HG03097 (cell line): ENCODE results near the gene HERC6.
"Not testable (repeated sequence)": the region's sequence is repeated elsewhere in the genome, so short reads cannot be mapped to it uniquely, and the experiment has no call there.

Experiments
- ATAC-seq: cut with Tn5 transposase; IDR thresholded peaks from one replicate; pipeline ENCODE4 v1.9.1; 2021; ENCODE audit not compliant: unreplicated experiment, low FRiP score

Gene HERC6

GRCh38 chr4:88443486-88443885 lies 64.8 kb downstream of the HERC6 start:
- ATAC-seq: no peak

GRCh38 chr4:88445252-88445651 lies 66.6 kb downstream of the HERC6 start:
- ATAC-seq: no peak

DNA sequence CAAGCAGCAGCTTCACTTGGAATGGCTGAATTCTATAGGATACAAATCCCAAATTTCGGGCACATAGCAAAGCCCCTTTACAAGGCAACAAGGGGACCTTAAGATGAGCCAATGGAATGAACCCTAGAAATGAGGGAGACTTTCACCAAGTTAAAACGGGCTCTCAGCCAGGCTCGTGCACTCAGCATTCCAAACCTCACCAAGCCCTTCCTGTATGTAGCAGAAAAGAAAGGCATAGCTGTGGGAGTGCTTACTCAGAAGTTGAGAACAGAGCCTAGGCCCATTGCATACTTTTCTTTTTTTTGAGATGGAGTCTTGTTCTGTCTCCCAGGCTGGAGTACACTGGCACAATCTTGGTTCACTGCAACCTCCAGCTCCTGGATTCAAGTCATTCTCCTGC lies 67.5 kb downstream of the HERC6 start:
- ATAC-seq: no peak

- no peak for ATAC-seq
Observed at GRCh38 chr4:88447371-88448095, 68.9 kb downstream of the HERC6 start.

DNA sequence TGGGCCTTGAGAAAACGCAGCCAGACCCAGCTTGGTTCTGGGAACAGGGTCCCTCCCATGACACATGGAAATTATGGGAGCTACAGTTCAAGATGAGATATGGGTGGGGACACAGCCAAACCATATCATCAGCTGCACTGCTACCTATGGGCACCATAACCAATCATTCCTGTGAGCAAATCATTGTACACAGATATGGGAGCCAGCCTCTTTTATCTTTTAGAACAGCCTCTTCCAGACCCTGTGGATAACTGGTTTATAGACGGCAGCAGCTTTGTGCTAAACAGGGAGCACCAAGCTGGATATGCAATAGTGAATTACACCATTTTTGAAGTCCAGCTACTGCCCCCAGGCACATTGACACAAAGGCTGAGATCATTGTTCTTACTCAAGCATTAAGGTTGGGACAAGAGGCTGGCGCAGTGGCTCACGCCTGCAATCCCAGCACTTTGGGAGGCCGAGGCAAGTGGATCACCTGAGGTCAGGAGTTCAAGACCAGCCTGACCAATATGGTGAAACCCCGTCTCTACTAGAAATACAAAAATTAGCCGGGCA lies 69.6 kb downstream of the HERC6 start:
- ATAC-seq: not testable (repeated sequence)

GRCh38 chr4:88448889-88449288 lies 70.2 kb downstream of the HERC6 start:
- ATAC-seq: no peak

GRCh38 chr4:88449290-88449689 lies 70.6 kb downstream of the HERC6 start:
- no peak for ATAC-seq

- no peak for ATAC-seq
Observed at GRCh38 chr4:88451205-88451604, 72.6 kb downstream of the HERC6 start.

DNA sequence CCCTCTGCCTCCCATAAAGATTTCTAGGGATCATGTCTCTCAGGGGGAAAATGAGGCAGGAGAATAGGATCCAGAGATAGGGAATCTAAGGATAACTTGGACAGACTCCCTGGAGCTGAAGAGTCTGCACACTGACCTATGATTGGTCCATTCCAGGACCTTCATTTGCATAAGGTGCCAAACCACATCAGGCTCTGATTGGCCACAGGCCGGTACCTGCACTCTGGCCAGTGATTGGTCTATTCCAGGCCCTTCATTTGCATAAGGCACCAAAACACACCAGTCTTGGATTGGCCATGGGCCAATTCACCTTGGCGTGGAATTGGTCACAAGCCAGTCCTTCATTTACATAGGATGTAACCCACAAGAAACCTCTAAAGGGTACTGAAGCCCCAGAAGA lies 74.3 kb downstream of the HERC6 start:
- no peak for ATAC-seq

DNA sequence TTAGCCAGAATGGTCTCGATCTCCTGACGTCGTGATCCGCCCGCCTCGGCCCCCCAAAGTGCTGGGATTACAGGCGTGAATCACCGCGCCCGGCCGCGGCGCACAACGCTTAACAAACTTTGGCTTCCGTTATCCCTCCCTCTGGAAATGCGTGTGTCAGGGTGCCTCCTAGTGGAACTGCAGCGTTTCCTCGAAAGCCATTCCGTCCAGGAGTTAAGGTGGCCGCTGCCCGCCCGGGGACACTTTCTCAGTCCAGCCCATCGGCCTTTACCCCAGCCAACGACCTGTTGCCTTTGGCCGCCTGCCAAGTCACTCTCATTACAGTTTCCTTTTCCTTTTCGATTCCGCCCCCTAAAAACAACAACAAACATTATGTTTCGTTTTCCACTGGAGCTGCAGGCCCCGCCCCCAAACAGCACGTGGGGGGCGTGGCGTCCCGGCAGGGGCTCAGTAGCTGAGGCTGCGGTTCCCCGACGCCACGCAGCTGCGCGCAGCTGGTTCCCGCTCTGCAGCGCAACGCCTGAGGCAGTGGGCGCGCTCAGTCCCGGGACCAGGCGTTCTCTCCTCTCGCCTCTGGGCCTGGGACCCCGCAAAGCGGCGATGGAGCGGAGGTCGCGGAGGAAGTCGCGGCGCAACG lies 78.1 kb downstream of the HERC6 start, which contains the start of gene HERC5:
TSS of gene HERC5 (plus strand) at position 450 of the 637 bp plus-strand sequence. CDS start at position 601, 151 bp downstream.
- peak; percentile 87 for ATAC-seq

DNA sequence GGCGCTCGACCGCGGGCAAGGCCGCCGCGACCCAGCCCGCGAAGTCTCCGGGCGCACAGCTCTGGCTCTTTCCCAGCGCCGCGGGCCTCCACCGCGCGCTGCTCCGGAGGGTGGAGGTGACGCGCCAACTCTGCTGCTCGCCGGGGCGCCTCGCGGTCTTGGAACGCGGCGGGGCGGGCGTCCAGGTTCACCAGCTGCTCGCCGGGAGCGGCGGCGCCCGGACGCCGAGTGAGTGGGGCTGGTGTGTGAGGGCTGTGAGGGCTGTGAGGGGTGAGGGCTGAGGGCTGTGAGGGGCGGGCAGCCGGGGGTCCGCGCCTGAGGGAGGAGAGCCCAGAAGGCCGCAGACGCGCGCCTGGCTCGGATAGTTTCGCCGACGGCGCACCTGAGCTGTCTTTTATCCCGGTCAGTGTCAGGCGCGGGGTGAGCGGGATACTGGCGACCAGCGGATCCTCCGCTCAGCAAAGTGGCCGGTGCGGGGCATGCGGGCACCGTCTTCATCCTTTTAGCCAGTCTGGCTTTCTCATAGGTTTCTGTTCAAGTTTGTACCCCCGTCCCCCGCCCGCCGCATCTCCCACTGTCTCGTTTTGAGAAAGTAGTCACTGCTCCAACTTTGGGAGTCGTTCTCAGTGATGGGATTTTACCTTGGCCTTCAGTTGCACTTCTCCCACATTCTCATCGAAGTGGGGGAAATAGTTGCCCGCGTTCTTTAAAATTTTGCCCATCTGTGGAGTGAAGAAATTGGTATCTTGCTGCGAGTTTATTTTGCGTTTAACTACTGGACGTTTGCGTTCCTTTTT lies 78.9 kb downstream of the HERC6 start:
- ATAC-seq: peak; percentile 32

- ATAC-seq: no peak
Observed at GRCh38 chr4:88458104-88458740, 79.6 kb downstream of the HERC6 start.

DNA sequence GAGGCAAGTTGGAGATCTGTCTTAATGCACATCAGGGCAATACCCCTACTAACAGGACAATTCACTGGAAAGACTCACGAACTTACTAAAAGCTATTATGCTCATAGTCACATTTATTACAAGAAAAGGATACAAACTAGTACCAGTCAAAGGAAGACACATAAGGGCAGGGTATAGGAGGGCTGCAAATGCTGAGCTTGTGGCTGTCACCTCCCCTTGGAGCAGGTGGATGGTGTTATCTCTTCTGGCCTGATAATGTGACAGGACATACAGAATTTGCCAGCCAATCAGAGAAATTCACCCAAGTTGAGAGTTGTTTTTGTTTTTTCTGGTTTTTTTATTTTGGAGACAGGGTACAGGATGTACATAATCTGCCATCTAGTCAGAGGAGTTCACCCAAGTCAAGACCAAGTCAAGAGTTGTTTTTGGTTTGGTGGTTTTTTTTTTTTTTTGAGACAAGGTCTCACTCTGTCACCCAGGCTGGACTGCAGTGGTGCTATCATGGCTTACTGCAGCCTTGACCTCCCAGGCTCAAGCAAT lies 87.1 kb downstream of the HERC6 start:
- no peak for ATAC-seq

DNA sequence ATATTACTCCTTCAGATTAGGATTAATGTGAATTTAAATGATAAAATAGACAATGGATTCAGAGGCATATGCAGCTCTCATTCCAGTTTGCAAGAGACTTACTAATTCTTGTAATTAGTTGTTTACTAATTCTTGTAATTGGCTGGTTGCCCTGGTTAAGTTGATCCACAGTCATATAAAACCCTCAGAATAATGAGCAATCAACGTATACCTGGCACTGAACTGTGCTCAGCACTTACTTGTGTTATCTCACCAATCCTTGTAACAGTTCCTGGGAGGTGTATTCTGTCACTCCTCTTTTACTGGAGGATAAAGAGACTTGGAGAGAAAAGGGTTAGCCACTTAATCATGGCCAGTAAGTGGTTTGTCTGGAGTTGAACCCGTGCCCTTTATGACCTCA lies 88.7 kb downstream of the HERC6 start:
- no peak for ATAC-seq

DNA sequence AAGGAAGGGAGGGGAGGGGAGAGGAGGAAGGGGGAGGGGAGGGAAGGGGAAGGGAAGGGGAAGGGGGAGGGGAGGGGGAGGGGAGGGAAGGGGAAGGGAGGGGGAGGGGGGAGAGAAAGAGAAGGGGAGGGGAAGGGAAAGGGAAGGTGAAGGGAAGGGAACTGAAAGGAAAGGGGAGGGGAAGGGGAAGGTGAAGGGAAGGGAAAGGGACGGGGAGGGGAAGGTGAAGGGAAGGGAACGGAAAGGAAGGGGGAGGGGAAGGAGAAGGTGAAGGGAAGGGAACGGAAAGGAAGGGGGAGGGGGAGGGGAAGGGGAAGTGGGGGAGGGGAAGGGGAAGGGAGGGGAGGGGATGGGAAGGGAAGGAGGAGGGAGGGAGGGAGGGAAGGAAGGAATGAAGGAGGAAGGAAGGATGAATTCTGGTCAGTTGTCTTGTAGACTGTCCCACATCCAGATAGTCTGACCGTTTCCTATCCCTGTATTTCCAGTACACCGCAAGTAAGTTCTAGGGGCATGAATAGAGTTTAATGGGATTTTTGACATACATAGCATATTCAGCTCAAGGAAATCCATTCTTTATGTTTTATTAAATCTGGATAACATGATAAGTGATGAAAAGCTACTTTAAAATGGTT lies 98.7 kb downstream of the HERC6 start:
- ATAC-seq: no peak

DNA sequence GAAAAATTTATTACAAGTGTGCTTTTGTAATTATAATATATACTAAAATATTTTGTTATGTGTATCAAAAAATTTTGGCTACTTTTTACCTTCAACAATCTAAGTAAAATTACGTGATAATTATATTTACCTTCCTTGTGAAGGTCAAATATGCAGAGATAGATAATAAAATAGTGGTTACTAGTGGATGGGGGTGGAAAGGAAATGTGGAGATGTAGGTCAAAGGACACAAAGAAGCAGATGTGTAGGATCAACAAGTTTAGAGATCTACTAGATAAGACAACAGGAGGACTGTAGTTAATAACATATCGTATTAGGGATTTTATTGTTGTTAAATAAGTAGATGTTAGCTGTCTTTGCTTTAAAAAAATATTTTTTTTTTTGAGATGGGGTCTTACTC lies 99.6 kb downstream of the HERC6 start:
- ATAC-seq: no peak

GRCh38 chr4:88481537-88481936 lies 102.9 kb downstream of the HERC6 start:
- no peak for ATAC-seq

DNA sequence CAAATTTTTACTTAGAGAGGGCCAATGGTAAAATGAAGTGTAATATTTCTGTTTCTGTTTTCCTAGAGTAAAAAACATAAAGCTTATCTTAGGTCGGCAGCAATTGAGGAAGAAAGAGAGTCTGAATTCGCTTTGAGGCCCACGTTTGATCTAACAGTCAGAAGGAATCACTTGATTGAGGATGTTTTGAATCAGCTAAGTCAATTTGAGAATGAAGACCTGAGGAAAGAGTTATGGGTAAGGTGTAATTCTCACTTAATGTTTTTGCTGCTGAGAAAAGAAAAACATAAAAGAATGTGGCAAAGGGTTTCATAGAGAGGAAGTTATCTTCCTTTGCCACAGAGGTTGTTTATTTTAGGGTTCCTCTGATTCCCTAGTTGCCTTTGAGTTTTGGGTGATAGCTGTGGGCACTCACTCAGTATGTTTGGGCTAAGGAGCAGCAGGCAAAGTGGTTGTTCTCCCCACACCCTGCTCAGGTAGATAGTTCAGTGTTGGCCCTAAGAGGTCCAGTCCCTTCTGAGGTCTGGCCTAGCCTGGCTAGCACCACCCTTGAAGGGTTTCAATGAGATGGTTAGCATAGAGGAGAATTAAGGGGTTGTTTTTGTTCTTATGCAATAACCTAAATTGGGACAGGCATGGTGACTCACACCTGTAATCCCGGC lies 110.6 kb downstream of the HERC6 start:
- ATAC-seq: no peak
